HG03135 (cell line): ENCODE data around the gene HMGXB3.
A peak's percentile ranks its signal among the peaks of the same experiment; 100 is the strongest.

Source experiments
- ATAC-seq: cut with Tn5 transposase; IDR thresholded peaks from one replicate; pipeline ENCODE4 v1.9.1; 2021; ENCODE audit warnings: mild to moderate bottlenecking, moderate library complexity; ENCODE audit not compliant: unreplicated experiment

Gene HMGXB3

GRCh38 chr5:150000256-150000989, at the start of gene HMGXB3, which contains the start of gene TIGD6:
Gene HMGXB3, plus strand, starts transcription at chr5:150000739. Its CDS starts 4,114 bp downstream, at chr5:150004853.
Gene TIGD6, minus strand, starts transcription at chr5:150000654. Its CDS starts 4,306 bp downstream, at chr5:149996348.
- peak; percentile 91 for ATAC-seq

DNA sequence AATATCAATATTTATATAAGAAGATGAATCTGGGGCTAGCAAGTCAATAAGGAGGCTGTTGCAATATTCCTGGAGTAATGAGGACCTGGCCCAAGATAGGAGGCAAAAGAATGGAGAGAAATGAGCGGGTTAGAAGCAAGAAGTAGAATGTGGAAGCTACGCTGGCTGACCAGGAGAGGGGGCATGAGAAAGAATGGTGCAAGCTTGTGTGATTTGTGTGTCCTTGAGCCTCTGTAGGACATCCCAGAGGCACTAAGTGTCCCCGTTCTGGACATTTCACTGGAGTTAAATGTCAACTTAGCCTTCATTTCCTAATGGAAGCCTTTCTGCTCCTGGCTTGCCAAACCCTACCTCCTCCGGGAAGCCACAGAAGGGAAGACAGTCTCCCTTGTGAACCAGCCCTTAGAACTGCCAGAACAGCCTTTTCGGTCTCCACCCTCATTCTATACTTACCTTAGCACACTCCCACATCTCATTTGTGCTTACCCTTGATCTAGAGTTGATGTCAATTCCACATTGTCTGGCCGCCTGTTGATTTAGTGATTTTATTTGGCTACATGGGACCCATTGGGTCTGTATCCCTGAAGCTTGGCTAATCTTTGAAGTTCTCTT, 49.3 kb upstream of the HMGXB3 start:
- ATAC-seq: no peak

DNA sequence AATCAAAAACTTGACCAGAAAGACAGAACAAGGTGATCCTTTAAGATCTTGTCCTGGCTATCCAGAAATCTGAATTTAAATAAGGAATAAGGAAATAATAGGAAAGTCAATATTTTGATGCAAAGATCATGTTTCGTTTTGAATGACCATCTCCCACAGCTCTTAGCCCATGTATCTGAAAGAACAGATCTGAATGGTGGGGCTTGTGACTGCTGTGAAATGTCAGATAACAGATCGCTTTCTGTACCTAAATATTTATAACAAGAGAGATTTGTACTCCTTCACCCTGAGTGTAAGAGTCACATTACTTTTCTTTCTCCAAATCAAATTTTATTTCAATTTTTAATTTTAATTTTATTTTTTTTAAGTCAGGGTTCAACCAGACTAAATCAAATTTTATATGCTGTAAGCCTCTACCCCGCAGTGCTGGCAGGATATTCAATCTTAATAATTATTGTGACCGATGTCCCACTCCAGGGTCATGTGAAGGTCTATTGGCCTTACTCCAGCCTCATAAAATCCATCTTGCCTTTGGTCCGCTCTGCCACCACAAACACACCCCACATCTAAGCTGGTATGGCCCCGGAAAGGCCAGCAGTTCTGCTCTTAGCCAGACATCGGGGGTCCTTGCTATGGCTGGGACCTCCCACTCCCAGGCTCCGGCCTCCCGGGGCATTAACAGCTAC, 47.0 kb upstream of the HMGXB3 start:
- ATAC-seq: no peak

GRCh38 chr5:149954798-149955197, 45.7 kb upstream of the HMGXB3 start:
- no peak for ATAC-seq

DNA sequence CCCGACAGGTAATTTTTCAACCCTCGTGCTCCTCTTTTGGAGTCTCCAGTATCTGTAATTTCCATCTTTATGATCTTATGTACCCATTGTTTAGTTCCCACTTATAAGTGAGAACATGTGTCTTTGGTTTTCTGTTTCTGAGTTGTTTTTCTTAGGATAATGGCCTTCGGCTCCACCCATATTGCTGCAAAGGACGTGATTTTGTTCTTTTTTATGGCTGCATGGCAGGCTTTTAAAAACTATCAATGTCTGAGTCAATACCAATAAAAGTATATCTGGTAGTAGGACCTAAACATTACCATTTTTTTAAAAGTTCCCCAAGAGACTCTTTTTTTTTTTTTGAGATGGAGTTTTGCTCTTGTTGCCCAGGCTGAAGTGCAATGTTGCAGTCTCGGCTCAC, 43.9 kb upstream of the HMGXB3 start:
- no peak for ATAC-seq

DNA sequence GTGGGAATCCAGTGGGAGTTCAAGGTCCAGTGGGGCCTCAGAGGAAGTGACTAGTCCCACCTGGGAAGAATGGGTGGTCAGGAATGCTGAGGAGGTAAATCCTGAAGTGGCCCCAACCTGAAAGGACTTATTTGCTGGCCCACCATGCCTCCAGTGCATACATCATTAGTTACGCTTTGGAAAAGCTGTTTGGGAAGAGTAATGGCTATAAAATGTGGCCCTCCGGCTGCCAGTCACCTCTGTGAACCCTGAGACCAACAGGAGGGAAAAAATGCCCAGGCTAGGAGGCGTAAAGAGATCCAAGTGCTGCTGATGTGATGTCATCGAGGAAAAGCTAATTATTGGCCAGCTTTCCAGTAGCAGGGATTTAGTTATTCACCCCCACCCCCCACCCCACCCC, 42.7 kb upstream of the HMGXB3 start:
- no peak for ATAC-seq

- no peak for ATAC-seq
Observed at GRCh38 chr5:149959406-149960236, 40.9 kb upstream of the HMGXB3 start.

GRCh38 chr5:149960272-149961185, 40.0 kb upstream of the HMGXB3 start, which contains the start of gene SLC26A2:
Gene SLC26A2, plus strand, starts transcription at chr5:149960758. Its CDS starts 16,895 bp downstream, at chr5:149977653.
- ATAC-seq: peak; percentile 100

GRCh38 chr5:149961186-149961685, 39.3 kb upstream of the HMGXB3 start:
- ATAC-seq: no peak

GRCh38 chr5:149961957-149962409, 38.6 kb upstream of the HMGXB3 start:
- ATAC-seq: no peak

DNA sequence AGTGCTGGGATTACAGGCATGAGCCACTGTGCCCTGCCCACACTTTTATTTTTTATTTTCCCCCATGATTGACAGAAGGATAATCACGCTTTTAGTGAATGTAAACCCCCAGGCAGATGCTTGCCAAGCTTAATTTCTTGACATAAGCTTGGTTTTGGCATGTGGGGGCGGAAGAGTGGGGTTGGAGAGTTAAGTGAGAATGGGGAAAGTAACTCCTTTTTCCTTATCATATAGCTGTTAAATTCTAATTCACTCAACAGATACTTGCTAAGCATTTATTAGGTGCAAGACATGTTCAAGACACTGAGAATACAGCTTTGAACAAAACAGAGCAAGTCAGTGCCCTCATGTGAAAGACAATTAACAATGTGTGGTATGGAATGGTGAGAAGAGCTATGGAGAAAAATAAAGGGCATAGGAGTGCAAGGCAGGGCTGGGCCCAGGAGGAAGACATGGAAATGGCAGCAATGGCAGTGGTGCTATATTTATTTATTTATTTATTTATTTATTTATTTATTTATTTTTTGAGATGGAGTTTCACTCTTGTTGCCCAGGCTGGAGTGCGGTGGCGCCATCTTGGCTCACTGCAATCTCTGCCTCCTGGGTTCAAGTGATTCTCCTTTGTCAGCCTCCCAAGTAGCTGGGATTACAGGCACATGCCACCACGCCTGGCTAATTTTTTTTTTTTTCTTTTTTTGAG, 37.8 kb upstream of the HMGXB3 start:
- no peak for ATAC-seq

DNA sequence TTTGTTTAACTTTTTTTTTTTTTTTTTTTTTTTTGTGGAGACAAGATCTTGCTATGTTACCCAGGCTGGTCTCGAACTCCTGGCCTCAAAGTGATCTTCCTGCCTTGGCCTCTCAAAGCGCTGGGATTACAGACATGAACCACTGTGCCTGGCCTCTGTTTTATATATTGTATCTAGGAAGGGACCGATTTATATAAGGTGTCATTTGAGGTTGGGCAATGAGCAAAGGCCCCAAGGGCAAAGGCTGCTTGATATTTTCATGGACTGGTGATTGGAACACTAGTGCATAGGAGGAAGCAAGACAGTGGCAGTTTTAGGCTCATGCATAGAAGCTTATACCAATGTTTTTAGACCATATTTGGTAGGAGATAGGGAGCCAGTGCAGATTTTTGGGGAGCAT, 36.8 kb upstream of the HMGXB3 start:
- no peak for ATAC-seq

- ATAC-seq: no peak
Observed at GRCh38 chr5:149966946-149967345, 33.6 kb upstream of the HMGXB3 start.

- ATAC-seq: no peak
Observed at GRCh38 chr5:149969181-149969930, 31.2 kb upstream of the HMGXB3 start.

DNA sequence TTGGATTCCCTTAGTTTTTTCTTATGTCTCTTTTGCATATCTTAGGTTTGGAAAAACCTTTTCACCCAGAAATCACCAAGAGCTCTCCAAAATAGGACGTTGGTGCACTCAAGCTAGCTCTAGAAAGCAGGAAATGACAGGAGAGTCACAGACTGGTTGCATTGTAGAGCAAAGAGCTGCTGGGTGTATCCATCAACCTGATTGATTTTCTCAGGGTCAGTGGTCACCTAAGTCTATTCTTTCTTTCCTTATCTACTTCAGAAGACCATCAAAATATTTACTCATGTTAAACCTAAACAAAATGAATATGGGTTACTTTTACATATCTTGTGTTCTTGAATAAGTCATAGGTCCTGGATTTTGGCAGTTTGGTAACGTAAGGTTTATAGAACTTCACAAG, 25.1 kb upstream of the HMGXB3 start:
- no peak for ATAC-seq

GRCh38 chr5:149979896-149980295, 20.6 kb upstream of the HMGXB3 start:
- no peak for ATAC-seq

- no peak for ATAC-seq
Observed at GRCh38 chr5:149981206-149981605, 19.3 kb upstream of the HMGXB3 start.

DNA sequence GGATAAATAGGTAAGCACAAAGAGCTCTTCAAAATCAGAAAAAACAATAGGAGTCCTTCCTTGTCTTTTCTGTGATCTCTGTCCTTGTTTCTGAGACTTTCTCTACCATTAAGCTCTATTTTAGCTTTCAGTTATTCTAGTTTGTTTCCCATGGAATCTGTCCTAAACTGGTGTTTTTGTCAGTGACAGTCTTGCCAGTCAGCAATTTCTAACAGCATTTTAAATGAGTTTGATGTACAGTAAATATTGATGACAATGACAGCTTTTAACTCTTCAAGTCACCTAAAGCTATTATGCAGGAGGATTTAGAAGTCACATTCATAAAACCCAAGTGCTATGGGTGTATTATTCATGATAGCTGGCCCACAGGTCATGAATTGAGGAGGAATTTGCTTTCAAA, 18.0 kb upstream of the HMGXB3 start:
- ATAC-seq: no peak
